ENCODE results near the gene C9orf50.

The C9orf50 gene

DNA sequence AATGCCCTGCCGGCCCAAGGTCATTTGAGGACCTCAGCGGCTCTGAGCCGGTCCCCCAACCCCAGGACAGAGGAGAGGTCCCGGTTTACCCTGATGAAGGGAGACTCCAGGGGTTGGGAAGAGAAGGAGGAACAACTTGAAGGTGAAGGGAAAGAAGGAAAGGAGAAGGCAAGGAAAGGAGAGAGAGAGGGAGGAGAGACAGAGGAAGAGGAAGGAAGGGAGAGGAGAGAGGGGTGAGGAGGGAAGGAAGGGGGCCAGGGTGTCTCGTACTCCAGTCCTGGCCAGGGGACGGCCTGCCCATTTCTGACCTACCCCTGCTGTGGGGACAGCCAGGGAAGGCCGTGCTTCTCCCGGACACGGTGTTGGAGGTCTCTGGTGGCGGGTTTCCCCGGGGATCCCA, 46.5 kb upstream of the C9orf50 start:
- Histone ChIP-seq H3K27ac (ENCODE audit: extremely low read depth, low read depth, low read length) (no peak overlapping the region), H3K4me1 (ENCODE audit: control insufficient read depth, insufficient read depth, low read length) (no peaks in the 10 kb centered on the region), H3K36me3 (ENCODE audit: control insufficient read depth in 2 of 2, insufficient read depth in 1 of 2, low read length in 2 of 2) (no peaks in the 10 kb centered on the region), H3K9me3 (ENCODE audit: control insufficient read depth, insufficient read depth, low read depth, low read length) (no peaks in the 10 kb centered on the region), H3K4me3 (ENCODE audit: low read depth, low read length) (no peak overlapping the region)
- CTCF ChIA-PET = interaction anchor here (0.7 to 0.9 kb wide), 2 partner anchors 58 to 89 kb away, joined by 4 to 5 read pairs; no protein-coding TSS in a partner anchor
- POLR2A ChIA-PET = no interaction called here
- TF ChIP-seq PRDM1 (tag by site-specific recombination; IDR thresholded peaks at IDR 0.05) (peak; percentile 42; the same call in 1 of the 2 replicates), SETDB1 (IDR thresholded peaks at IDR 0.05; ENCODE audit: insufficient read length, low read length) (no peak), ZNF366 (tag by site-specific recombination; conservative IDR thresholded peaks at IDR 0.05) (peak; percentile 59)

DNA sequence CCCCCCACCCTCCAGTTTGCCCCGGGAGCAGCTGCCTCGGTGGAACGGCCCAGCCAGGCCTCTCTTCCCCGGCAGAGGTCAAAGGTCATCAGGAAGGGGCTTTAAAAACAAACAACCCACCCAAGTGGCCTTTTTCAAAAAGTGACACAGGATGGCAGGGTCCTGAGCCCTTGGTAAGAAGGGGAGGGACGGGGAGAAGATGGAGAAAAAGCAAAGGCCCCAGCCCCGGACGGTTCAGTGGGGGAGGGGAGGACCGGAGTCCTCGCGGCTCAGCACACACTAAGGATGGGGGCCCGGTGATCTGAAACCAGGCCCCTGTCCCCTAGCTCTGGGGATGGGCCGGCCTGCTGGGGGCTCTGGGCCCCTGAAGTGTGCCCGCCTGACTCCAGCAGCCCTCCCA, 45.7 kb upstream of the C9orf50 start:
- ChIA-PET POLR2A (no interaction called here), CTCF (interaction anchor here (0.7 kb wide), 1 partner anchor 84 kb away, joined by 4 read pairs; no protein-coding TSS in a partner anchor)
- Histone ChIP-seq H3K36me3 (ENCODE audit: control insufficient read depth in 2 of 2, insufficient read depth in 1 of 2, low read length in 2 of 2) (no peaks in the 10 kb centered on the region), H3K4me3 (ENCODE audit: low read depth, low read length) (no peak overlapping the region), H3K27ac (ENCODE audit: extremely low read depth, low read depth, low read length) (no peak overlapping the region), H3K4me1 (ENCODE audit: control insufficient read depth, insufficient read depth, low read length) (no peaks in the 10 kb centered on the region), H3K9me3 (ENCODE audit: control insufficient read depth, insufficient read depth, low read depth, low read length) (no peaks in the 10 kb centered on the region)
- TF ChIP-seq ZNF664 (tag by site-specific recombination; IDR thresholded peaks at IDR 0.05) = no peak
- TF ChIP-seq ZNF114 (tag by site-specific recombination; IDR thresholded peaks at IDR 0.05) = no peak
- TF ChIP-seq ZNF121 (tag by site-specific recombination; IDR thresholded peaks at IDR 0.05) = no peak
- no peak for TF ChIP-seq ZNF548 (tag by site-specific recombination; IDR thresholded peaks at IDR 0.05)
- TF ChIP-seq ZXDB (tag by site-specific recombination; IDR thresholded peaks at IDR 0.05) = no peak
- TF ChIP-seq ZNF169 (tag by site-specific recombination; IDR thresholded peaks at IDR 0.05) = no peak
- TF ChIP-seq ZNF623 (tag by site-specific recombination; IDR thresholded peaks at IDR 0.05) = no peak
- no peak for TF ChIP-seq ZNF302 (tag by site-specific recombination; IDR thresholded peaks at IDR 0.05; ENCODE audit: low read depth)

DNA sequence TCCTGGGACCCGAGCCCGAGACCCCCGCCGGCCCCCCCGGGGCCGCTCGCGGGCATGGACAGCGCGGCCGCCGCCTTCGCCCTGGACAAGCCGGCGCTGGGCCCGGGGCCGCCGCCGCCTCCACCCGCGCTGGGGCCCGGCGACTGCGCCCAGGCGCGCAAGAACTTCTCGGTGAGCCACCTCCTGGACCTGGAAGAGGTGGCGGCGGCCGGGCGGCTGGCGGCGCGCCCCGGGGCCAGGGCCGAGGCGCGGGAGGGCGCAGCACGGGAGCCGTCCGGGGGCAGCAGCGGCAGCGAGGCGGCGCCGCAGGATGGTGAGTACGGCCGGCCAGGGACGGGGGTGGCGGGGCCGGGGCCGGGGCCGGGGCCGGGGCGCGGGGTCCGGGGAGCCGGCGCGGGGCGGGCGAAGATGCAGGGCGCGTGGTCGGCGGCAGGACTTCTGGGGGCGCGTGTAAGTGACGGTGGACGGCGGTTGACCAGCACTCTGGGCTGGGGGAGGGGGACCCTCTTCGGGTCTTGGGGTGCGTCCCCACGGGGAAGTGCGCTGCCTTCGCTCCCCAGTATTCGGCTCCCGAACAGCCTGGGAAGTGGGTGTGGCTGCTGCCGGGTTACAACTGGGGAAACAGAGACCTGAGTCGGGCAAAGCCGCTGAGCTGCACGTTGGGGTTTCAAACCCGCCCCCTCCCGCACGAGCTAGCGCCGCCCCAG, 45.1 kb upstream of the C9orf50 start:
- H3K4me1 ChIP-seq (ENCODE audit: control insufficient read depth, insufficient read depth, low read length) = no peaks in the 10 kb centered on the region
- TF ChIP-seq ZNF426 (tag by site-specific recombination; IDR thresholded peaks at IDR 0.05) (no peak), ZNF560 (tag by site-specific recombination; IDR thresholded peaks at IDR 0.05; ENCODE audit: borderline replicate concordance) (no peak), ZBTB17 (tag by site-specific recombination; IDR thresholded peaks at IDR 0.05) (no peak), MZF1 (tag by site-specific recombination; IDR thresholded peaks at IDR 0.05; ENCODE audit: borderline replicate concordance) (no peak), ZNF664 (tag by site-specific recombination; IDR thresholded peaks at IDR 0.05) (no peak), BCL11B (tag by site-specific recombination; IDR thresholded peaks at IDR 0.05; ENCODE audit: low read depth) (no peak), ZNF354C (tag by site-specific recombination; IDR thresholded peaks at IDR 0.05; ENCODE audit: borderline replicate concordance, low read depth) (no peak), ZNF677 (tag by site-specific recombination; IDR thresholded peaks at IDR 0.05) (no peak), ZBTB21 (tag by site-specific recombination; IDR thresholded peaks at IDR 0.05) (no peak), KLF16 (tag by site-specific recombination; IDR thresholded peaks at IDR 0.05) (no peak), ZNF555 (tag by site-specific recombination; conservative IDR thresholded peaks at IDR 0.05) (no peak)
- TF ChIP-seq, protein P1, sequence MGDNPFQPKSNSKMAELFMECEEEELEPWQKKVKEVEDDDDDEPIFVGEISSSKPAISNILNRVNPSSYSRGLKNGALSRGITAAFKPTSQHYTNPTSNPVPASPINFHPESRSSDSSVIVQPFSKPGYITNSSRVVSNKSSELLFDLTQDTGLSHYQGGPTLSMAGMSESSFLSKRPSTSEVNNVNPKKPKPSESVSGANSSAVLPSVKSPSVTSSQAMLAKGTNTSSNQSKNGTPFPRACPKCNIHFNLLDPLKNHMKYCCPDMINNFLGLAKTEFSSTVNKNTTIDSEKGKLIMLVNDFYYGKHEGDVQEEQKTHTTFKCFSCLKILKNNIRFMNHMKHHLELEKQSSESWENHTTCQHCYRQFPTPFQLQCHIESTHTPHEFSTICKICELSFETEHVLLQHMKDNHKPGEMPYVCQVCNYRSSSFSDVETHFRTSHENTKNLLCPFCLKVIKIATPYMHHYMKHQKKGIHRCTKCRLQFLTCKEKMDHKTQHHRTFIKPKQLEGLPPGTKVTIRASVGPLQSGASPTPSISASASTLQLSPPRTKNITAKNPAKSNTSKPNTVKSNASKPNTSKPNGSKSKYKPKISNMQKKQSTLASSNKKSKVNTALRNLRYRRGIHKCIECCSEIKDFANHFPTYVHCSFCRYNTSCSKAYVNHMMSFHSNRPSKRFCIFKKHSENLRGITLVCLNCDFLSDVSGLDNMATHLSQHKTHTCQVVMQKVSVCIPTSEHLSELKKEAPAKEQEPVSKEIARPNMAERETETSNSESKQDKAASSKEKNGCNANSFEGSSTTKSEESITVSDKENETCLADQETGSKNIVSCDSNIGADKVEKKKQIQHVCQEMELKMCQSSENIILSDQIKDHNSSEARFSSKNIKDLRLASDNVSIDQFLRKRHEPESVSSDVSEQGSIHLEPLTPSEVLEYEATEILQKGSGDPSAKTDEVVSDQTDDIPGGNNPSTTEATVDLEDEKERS (tag by site-specific recombination; IDR thresholded peaks at IDR 0.05) = no peak
- TF ChIP-seq, protein P2, sequence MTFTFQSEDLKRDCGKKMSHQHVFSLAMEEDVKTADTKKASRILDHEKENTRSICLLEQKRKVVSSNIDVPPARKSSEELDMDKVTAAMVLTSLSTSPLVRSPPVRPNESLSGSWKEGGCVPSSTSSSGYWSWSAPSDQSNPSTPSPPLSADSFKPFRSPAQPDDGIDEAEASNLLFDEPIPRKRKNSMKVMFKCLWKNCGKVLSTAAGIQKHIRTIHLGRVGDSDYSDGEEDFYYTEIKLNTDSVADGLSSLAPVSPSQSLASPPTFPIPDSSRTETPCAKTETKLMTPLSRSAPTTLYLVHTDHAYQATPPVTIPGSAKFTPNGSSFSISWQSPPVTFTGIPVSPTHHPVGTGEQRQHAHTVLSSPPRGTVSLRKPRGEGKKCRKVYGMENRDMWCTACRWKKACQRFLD (tag by site-specific recombination; IDR thresholded peaks at IDR 0.05) = no peak
- TF ChIP-seq, protein P3, sequence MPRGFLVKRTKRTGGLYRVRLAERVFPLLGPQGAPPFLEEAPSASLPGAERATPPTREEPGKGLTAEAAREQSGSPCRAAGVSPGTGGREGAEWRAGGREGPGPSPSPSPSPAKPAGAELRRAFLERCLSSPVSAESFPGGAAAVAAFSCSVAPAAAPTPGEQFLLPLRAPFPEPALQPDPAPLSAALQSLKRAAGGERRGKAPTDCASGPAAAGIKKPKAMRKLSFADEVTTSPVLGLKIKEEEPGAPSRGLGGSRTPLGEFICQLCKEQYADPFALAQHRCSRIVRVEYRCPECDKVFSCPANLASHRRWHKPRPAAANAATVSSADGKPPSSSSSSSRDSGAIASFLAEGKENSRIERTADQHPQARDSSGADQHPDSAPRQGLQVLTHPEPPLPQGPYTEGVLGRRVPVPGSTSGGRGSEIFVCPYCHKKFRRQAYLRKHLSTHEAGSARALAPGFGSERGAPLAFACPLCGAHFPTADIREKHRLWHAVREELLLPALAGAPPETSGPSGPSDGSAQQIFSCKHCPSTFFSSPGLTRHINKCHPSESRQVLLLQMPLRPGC (tag by site-specific recombination; IDR thresholded peaks at IDR 0.05) = no peak
- TF ChIP-seq, protein P4, sequence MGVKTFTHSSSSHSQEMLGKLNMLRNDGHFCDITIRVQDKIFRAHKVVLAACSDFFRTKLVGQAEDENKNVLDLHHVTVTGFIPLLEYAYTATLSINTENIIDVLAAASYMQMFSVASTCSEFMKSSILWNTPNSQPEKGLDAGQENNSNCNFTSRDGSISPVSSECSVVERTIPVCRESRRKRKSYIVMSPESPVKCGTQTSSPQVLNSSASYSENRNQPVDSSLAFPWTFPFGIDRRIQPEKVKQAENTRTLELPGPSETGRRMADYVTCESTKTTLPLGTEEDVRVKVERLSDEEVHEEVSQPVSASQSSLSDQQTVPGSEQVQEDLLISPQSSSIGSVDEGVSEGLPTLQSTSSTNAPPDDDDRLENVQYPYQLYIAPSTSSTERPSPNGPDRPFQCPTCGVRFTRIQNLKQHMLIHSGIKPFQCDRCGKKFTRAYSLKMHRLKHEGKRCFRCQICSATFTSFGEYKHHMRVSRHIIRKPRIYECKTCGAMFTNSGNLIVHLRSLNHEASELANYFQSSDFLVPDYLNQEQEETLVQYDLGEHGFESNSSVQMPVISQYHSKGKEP (tag by site-specific recombination; IDR thresholded peaks at IDR 0.05) = no peak
- CTCF ChIA-PET = interaction anchor here (0.7 kb wide), 1 partner anchor 84 kb away, joined by 4 read pairs; no protein-coding TSS in a partner anchor
- POLR2A ChIA-PET = no interaction called here
- H3K9me3 ChIP-seq (ENCODE audit: control insufficient read depth, insufficient read depth, low read depth, low read length) = no peaks in the 10 kb centered on the region
- no peaks in the 10 kb centered on the region for H3K36me3 ChIP-seq (ENCODE audit: control insufficient read depth in 2 of 2, insufficient read depth in 1 of 2, low read length in 2 of 2)
- H3K27ac ChIP-seq (ENCODE audit: extremely low read depth, low read depth, low read length) = no peak overlapping the region; the same call in 1 of the 2 replicates
- H3K4me3 ChIP-seq (ENCODE audit: low read depth, low read length) = no peak overlapping the region
